Fibroblast of peridontal ligament (primary cell): ENCODE results near the gene AEBP2.

Source experiments
- DNase-seq: peaks from one replicate; pipeline ENCODE4 v3.0.0-alpha.2; 2010; ENCODE audit errors: extremely low read depth

AEBP2 gene

GRCh38 chr12:19507823-19508222, 68.5 kb downstream of the AEBP2 start:
- peak; percentile 61 for DNase-seq

- no peak for DNase-seq
Measured at GRCh38 chr12:19510461-19510860, 71.2 kb downstream of the AEBP2 start.

GRCh38 chr12:19515179-19515578, 75.9 kb downstream of the AEBP2 start:
- no peak for DNase-seq

GRCh38 chr12:19517583-19517982, 78.3 kb downstream of the AEBP2 start:
- DNase-seq: peak; percentile 29

GRCh38 chr12:19518209-19518608, 78.9 kb downstream of the AEBP2 start:
- no peak for DNase-seq

- no peak for DNase-seq
Measured at GRCh38 chr12:19520646-19521415, 81.5 kb downstream of the AEBP2 start.

- no peak for DNase-seq
Measured at GRCh38 chr12:19525274-19525673, 86.0 kb downstream of the AEBP2 start.

- DNase-seq: no peak
Measured at GRCh38 chr12:19527866-19528265, 88.6 kb downstream of the AEBP2 start.

GRCh38 chr12:19528750-19529149, 89.5 kb downstream of the AEBP2 start:
- DNase-seq: no peak

- peak; percentile 56 for DNase-seq
Measured at GRCh38 chr12:19529951-19530636, 90.8 kb downstream of the AEBP2 start.

- peak; percentile 38 for DNase-seq
Measured at GRCh38 chr12:19530637-19531023, 91.3 kb downstream of the AEBP2 start.

GRCh38 chr12:19533567-19533966, 94.3 kb downstream of the AEBP2 start:
- no peak for DNase-seq

- DNase-seq: no peak
Measured at GRCh38 chr12:19539071-19539470, 99.8 kb downstream of the AEBP2 start.

- no peak for DNase-seq
Measured at GRCh38 chr12:19539836-19540235, 100.5 kb downstream of the AEBP2 start.

- no peak for DNase-seq
Measured at GRCh38 chr12:19542606-19543005, 103.3 kb downstream of the AEBP2 start.

GRCh38 chr12:19544353-19544752, 105.1 kb downstream of the AEBP2 start:
- DNase-seq: no peak

GRCh38 chr12:19545301-19545700, 106.0 kb downstream of the AEBP2 start:
- DNase-seq: no peak

GRCh38 chr12:19546027-19546426, 106.7 kb downstream of the AEBP2 start:
- no peak for DNase-seq

- DNase-seq: no peak
Measured at GRCh38 chr12:19546611-19547162, 107.4 kb downstream of the AEBP2 start.

GRCh38 chr12:19547271-19547671, 108.0 kb downstream of the AEBP2 start:
- DNase-seq: peak; percentile 57

- DNase-seq: no peak
Measured at GRCh38 chr12:19548834-19549233, 109.5 kb downstream of the AEBP2 start.

GRCh38 chr12:19550626-19551025, 111.3 kb downstream of the AEBP2 start:
- no peak for DNase-seq
